ENCODE measurements around the gene MAN2A1. TPM values are rescaled to one million over a fixed set of nuclear protein-coding genes. Genes with fewer than 3 reads are reported as not detected.

MAN2A1 gene
- total and polyA plus RNA-seq, 2 donors = 22.2 to 66.4 TPM

GRCh38 chr5:109721741-109722140 is 32.0 kb downstream of the MAN2A1 start:
- no peak for DNase-seq (ENCODE audit: low read depth in 6 of 9, low spot score in 9 of 9)
- no peaks in the 10 kb centered on the region for H3K9me3 ChIP-seq (ENCODE audit: control insufficient read depth in 2 of 2, insufficient read depth in 1 of 2, low read length in 1 of 2)
- H3K27me3 ChIP-seq (ENCODE audit: control insufficient read depth in 2 of 2, insufficient read depth in 1 of 2, low read length in 1 of 2) = no peaks in the 10 kb centered on the region
- H3K36me3 ChIP-seq (ENCODE audit: control insufficient read depth in 2 of 2, insufficient read depth in 2 of 2, low read length in 1 of 2) = peaks cover 9 to 44% of the 10 kb centered on the region in 2 donors
- H3K4me1 ChIP-seq (ENCODE audit: control insufficient read depth in 2 of 2, insufficient read depth in 2 of 2, low read length in 2 of 2) = no peaks in the 10 kb centered on the region
- no peak overlapping the region for H3K4me3 ChIP-seq (ENCODE audit: low read length in 2 of 2)
- 99% methylated on average over 1 of the region's 1 CpG for WGBS
- H3K27ac ChIP-seq (ENCODE audit: low read depth in 1 of 2, low read length in 1 of 2) = no peak overlapping the region

- Histone ChIP-seq H3K4me3 (ENCODE audit: low read length in 2 of 2) (no peak overlapping the region), H3K27ac (ENCODE audit: low read depth in 1 of 2, low read length in 1 of 2) (no peak overlapping the region), H3K27me3 (ENCODE audit: control insufficient read depth in 2 of 2, insufficient read depth in 1 of 2, low read length in 1 of 2) (no peaks in the 10 kb centered on the region), H3K36me3 (ENCODE audit: control insufficient read depth in 2 of 2, insufficient read depth in 2 of 2, low read length in 1 of 2) (peaks cover 4 to 31% of the 10 kb centered on the region in 2 donors), H3K4me1 (ENCODE audit: control insufficient read depth in 2 of 2, insufficient read depth in 2 of 2, low read length in 2 of 2) (no peaks in the 10 kb centered on the region), H3K9me3 (ENCODE audit: control insufficient read depth in 2 of 2, insufficient read depth in 1 of 2, low read length in 1 of 2) (no peaks in the 10 kb centered on the region)
- no peak for DNase-seq (ENCODE audit: low read depth in 6 of 9, low spot score in 9 of 9)
These were observed 33.9 kb downstream of the MAN2A1 start for GRCh38 chr5:109723606-109724005.

- Histone ChIP-seq H3K4me3 (ENCODE audit: low read length in 2 of 2) (no peak overlapping the region), H3K4me1 (ENCODE audit: control insufficient read depth in 2 of 2, insufficient read depth in 2 of 2, low read length in 2 of 2) (no peaks in the 10 kb centered on the region), H3K27ac (ENCODE audit: low read depth in 1 of 2, low read length in 1 of 2) (no peak overlapping the region), H3K9me3 (ENCODE audit: control insufficient read depth in 2 of 2, insufficient read depth in 1 of 2, low read length in 1 of 2) (no peaks in the 10 kb centered on the region), H3K27me3 (ENCODE audit: control insufficient read depth in 2 of 2, insufficient read depth in 1 of 2, low read length in 1 of 2) (no peaks in the 10 kb centered on the region), H3K36me3 (ENCODE audit: control insufficient read depth in 2 of 2, insufficient read depth in 2 of 2, low read length in 1 of 2) (peaks cover 4 to 34% of the 10 kb centered on the region in 2 donors)
- 98% methylated on average over 2 of the region's 2 CpGs for WGBS
- DNase-seq (ENCODE audit: low read depth in 6 of 9, low spot score in 9 of 9) = no peak
These were observed 35.4 kb downstream of the MAN2A1 start for GRCh38 chr5:109725135-109725534.

GRCh38 chr5:109739741-109740728 is 50.3 kb downstream of the MAN2A1 start:
- DNase-seq (ENCODE audit: low read depth in 6 of 9, low spot score in 9 of 9) = no peak
- WGBS = 65% methylated on average over 4 of the region's 4 CpGs
- H3K4me3 ChIP-seq (ENCODE audit: low read length in 2 of 2) = no peak overlapping the region
- peak overlapping the region; percentile 50 to 52 for H3K27ac ChIP-seq (ENCODE audit: low read depth in 1 of 2, low read length in 1 of 2)
- H3K36me3 ChIP-seq (ENCODE audit: control insufficient read depth in 2 of 2, insufficient read depth in 2 of 2, low read length in 1 of 2) = peaks cover 20 to 45% of the 10 kb centered on the region in 2 donors
- peaks cover 2 to 5% of the 10 kb centered on the region in 2 donors for H3K4me1 ChIP-seq (ENCODE audit: control insufficient read depth in 2 of 2, insufficient read depth in 2 of 2, low read length in 2 of 2)
- H3K9me3 ChIP-seq (ENCODE audit: control insufficient read depth in 2 of 2, insufficient read depth in 1 of 2, low read length in 1 of 2) = no peaks in the 10 kb centered on the region
- no peaks in the 10 kb centered on the region for H3K27me3 ChIP-seq (ENCODE audit: control insufficient read depth in 2 of 2, insufficient read depth in 1 of 2, low read length in 1 of 2)

- no peak for DNase-seq (ENCODE audit: low read depth in 6 of 9, low spot score in 9 of 9)
- Histone ChIP-seq H3K36me3 (ENCODE audit: control insufficient read depth in 2 of 2, insufficient read depth in 2 of 2, low read length in 1 of 2) (peaks cover 20 to 45% of the 10 kb centered on the region in 2 donors), H3K27me3 (ENCODE audit: control insufficient read depth in 2 of 2, insufficient read depth in 1 of 2, low read length in 1 of 2) (no peaks in the 10 kb centered on the region), H3K9me3 (ENCODE audit: control insufficient read depth in 2 of 2, insufficient read depth in 1 of 2, low read length in 1 of 2) (no peaks in the 10 kb centered on the region), H3K4me1 (ENCODE audit: control insufficient read depth in 2 of 2, insufficient read depth in 2 of 2, low read length in 2 of 2) (peaks cover 2 to 5% of the 10 kb centered on the region in 2 donors), H3K4me3 (ENCODE audit: low read length in 2 of 2) (no peak overlapping the region), H3K27ac (ENCODE audit: low read depth in 1 of 2, low read length in 1 of 2) (no peak overlapping the region)
- WGBS = 97% methylated on average over 1 of the region's 1 CpG
These were observed 51.2 kb downstream of the MAN2A1 start for GRCh38 chr5:109740966-109741365.

- no peak overlapping the region for H3K4me3 ChIP-seq (ENCODE audit: low read length in 2 of 2)
- DNase-seq (ENCODE audit: low read depth in 6 of 9, low spot score in 9 of 9) = no peak
- 99% methylated on average over 1 of the region's 1 CpG for WGBS
- no peaks in the 10 kb centered on the region for H3K27me3 ChIP-seq (ENCODE audit: control insufficient read depth in 2 of 2, insufficient read depth in 1 of 2, low read length in 1 of 2)
- H3K36me3 ChIP-seq (ENCODE audit: control insufficient read depth in 2 of 2, insufficient read depth in 2 of 2, low read length in 1 of 2) = peaks cover 20 to 43% of the 10 kb centered on the region in 2 donors
- peaks cover 2 to 5% of the 10 kb centered on the region in 2 donors for H3K4me1 ChIP-seq (ENCODE audit: control insufficient read depth in 2 of 2, insufficient read depth in 2 of 2, low read length in 2 of 2)
- no peak overlapping the region for H3K27ac ChIP-seq (ENCODE audit: low read depth in 1 of 2, low read length in 1 of 2)
- no peaks in the 10 kb centered on the region for H3K9me3 ChIP-seq (ENCODE audit: control insufficient read depth in 2 of 2, insufficient read depth in 1 of 2, low read length in 1 of 2)
These were observed 51.7 kb downstream of the MAN2A1 start for GRCh38 chr5:109741390-109741789.

GRCh38 chr5:109743041-109743531 is 53.4 kb downstream of the MAN2A1 start:
- Histone ChIP-seq H3K36me3 (ENCODE audit: control insufficient read depth in 2 of 2, insufficient read depth in 2 of 2, low read length in 1 of 2) (peaks cover 20 to 47% of the 10 kb centered on the region in 2 donors), H3K4me1 (ENCODE audit: control insufficient read depth in 2 of 2, insufficient read depth in 2 of 2, low read length in 2 of 2) (peaks cover 2 to 5% of the 10 kb centered on the region in 2 donors), H3K9me3 (ENCODE audit: control insufficient read depth in 2 of 2, insufficient read depth in 1 of 2, low read length in 1 of 2) (no peaks in the 10 kb centered on the region), H3K4me3 (ENCODE audit: low read length in 2 of 2) (no peak overlapping the region), H3K27me3 (ENCODE audit: control insufficient read depth in 2 of 2, insufficient read depth in 1 of 2, low read length in 1 of 2) (no peaks in the 10 kb centered on the region), H3K27ac (ENCODE audit: low read depth in 1 of 2, low read length in 1 of 2) (no peak overlapping the region)
- WGBS = 96% methylated on average over 5 of the region's 5 CpGs
- DNase-seq (ENCODE audit: low read depth in 6 of 9, low spot score in 9 of 9) = no peak

GRCh38 chr5:109743770-109744212 is 54.1 kb downstream of the MAN2A1 start:
- WGBS = 95% methylated on average over 3 of the region's 3 CpGs
- Histone ChIP-seq H3K4me1 (ENCODE audit: control insufficient read depth in 2 of 2, insufficient read depth in 2 of 2, low read length in 2 of 2) (peaks cover 2 to 7% of the 10 kb centered on the region in 2 donors), H3K27ac (ENCODE audit: low read depth in 1 of 2, low read length in 1 of 2) (no peak overlapping the region), H3K9me3 (ENCODE audit: control insufficient read depth in 2 of 2, insufficient read depth in 1 of 2, low read length in 1 of 2) (no peaks in the 10 kb centered on the region), H3K36me3 (ENCODE audit: control insufficient read depth in 2 of 2, insufficient read depth in 2 of 2, low read length in 1 of 2) (peaks cover 20 to 47% of the 10 kb centered on the region in 2 donors), H3K27me3 (ENCODE audit: control insufficient read depth in 2 of 2, insufficient read depth in 1 of 2, low read length in 1 of 2) (no peaks in the 10 kb centered on the region), H3K4me3 (ENCODE audit: low read length in 2 of 2) (no peak overlapping the region)
- DNase-seq (ENCODE audit: low read depth in 6 of 9, low spot score in 9 of 9) = no peak

- no peaks in the 10 kb centered on the region for H3K9me3 ChIP-seq (ENCODE audit: control insufficient read depth in 2 of 2, insufficient read depth in 1 of 2, low read length in 1 of 2)
- H3K27ac ChIP-seq (ENCODE audit: low read depth in 1 of 2, low read length in 1 of 2) = no peak overlapping the region
- WGBS = 97% methylated on average over 2 of the region's 2 CpGs
- H3K27me3 ChIP-seq (ENCODE audit: control insufficient read depth in 2 of 2, insufficient read depth in 1 of 2, low read length in 1 of 2) = no peaks in the 10 kb centered on the region
- peaks cover 2 to 7% of the 10 kb centered on the region in 2 donors for H3K4me1 ChIP-seq (ENCODE audit: control insufficient read depth in 2 of 2, insufficient read depth in 2 of 2, low read length in 2 of 2)
- peaks cover 20 to 46% of the 10 kb centered on the region in 2 donors for H3K36me3 ChIP-seq (ENCODE audit: control insufficient read depth in 2 of 2, insufficient read depth in 2 of 2, low read length in 1 of 2)
- no peak overlapping the region for H3K4me3 ChIP-seq (ENCODE audit: low read length in 2 of 2)
- no peak for DNase-seq (ENCODE audit: low read depth in 6 of 9, low spot score in 9 of 9)
These were observed 54.5 kb downstream of the MAN2A1 start for GRCh38 chr5:109744261-109744660.
